Ovary (tissue), 9 donors: ENCODE measurements around the gene RIN3. TPM values are rescaled to one million over a fixed set of nuclear protein-coding genes. Genes with fewer than 3 reads are reported as not detected.

Source experiments
- DNase-seq, 5 donors: peaks; one replicate each; pipeline ENCODE4 v3.0.0-alpha.2; 2019 to 2020
- H3K27ac ChIP-seq, 2 donors: fragments of 200-600 bp; one replicate each; pipeline versions ENCODE4 v1.5.1 to v1.8.0; 2019 to 2022
- H3K27me3 ChIP-seq: fragments of 200-600 bp; one replicate; pipeline ENCODE4 v1.8.0; 2022
- H3K36me3 ChIP-seq: fragments of 200-600 bp; sonication (generic); one replicate; pipeline ENCODE4 v1.5.1; 2019
- H3K4me1 ChIP-seq: one replicate; pipeline ENCODE4 v1.8.1; 2013; ENCODE audit warnings: mild to moderate bottlenecking, moderate library complexity; ENCODE audit not compliant: insufficient read depth
- H3K4me3 ChIP-seq: fragments of 200-600 bp; sonication (generic); one replicate; pipeline ENCODE4 v1.5.1; 2017
- H3K9me3 ChIP-seq, 2 donors: fragments of 200-600 bp in 1 of 2; sonication (generic) in 1 of 2; one replicate each; pipeline versions ENCODE4 v1.5.1 to v1.8.1; 2013 to 2019; ENCODE audit warnings: mild to moderate bottlenecking in 1 of 2, moderate library complexity in 1 of 2
- CTCF ChIP-seq, 3 donors: fragments of 450-650 bp in 2 of 3; fragments of 200-600 bp in 1 of 3; IDR thresholded peaks; one replicate each; pipeline versions ENCODE4 v1.5.1 to v1.8.0; 2016 to 2022; ENCODE audit warnings: antibody characterized with exemption in 3 of 3, mild to moderate bottlenecking in 1 of 3
- EP300 ChIP-seq: sonication (generic); formaldehyde crosslinking; IDR thresholded peaks from one replicate; pipeline ENCODE4 v1.6.1; 2017; ENCODE audit warnings: antibody characterized with exemption
- POLR2A ChIP-seq: fragments of 450-650 bp; IDR thresholded peaks from one replicate; pipeline ENCODE4 v1.6.1; 2017; ENCODE audit warnings: antibody characterized with exemption, mild to moderate bottlenecking, moderate library complexity
- WGBS, 3 donors: extraction: QIAGEN DNeasy Blood & Tissue Kit in 1 of 3; methylation state at CpG; one replicate each; pipeline versions ENCODE4 v1.1.5 to v1.1.7; 2013 to 2017; 5-methylcytosine and 5-hydroxymethylcytosine counted together
- intact Hi-C, 4 donors: fragments of 100-400 bp; cut with DNase I; formaldehyde crosslinking; loops; one replicate each; pipeline versions ENCODE4 v1.11.0 to v1.15.1; 2022 to 2023
- polyA plus RNA-seq, 2 donors: library from polyadenylated mRNA; stranded (reverse); fragments of 200-250 nt in 1 of 2; fragments of 350-450 nt in 1 of 2; fragmentation: Illumina TruSeq in 1 of 2; extraction: RNeasy Lipid Tissue Mini Kit (QIAGEN cat#74804) in 1 of 2; gene quantifications; one replicate each; pipeline ENCODE4 v1.2.3, GENCODE V29; 2013 to 2014
- total RNA-seq, 7 donors: library from RNA; depleted of rRNA in 2 of 7; stranded (reverse); fragments of >200 nt in 2 of 7; fragmentation: NEBNext Ultra II Directional in 3 of 7; extraction: Animal tissue kit (Norgen Biotek cat#: 25700) in 3 of 7; gene quantifications; one replicate each; pipeline versions ENCODE4 v1.1.0 to v1.2.4, GENCODE V29; 2016 to 2023
- donor health status: DM: no; HTN: no; CAD: no; lungs with moderate emphysema.
- donor health status: DM: no; HTN: no; CAD: no.
- donor health status: Bipolar disorder and iron deficiency.
- donor health status: DM: yes; HTN: yes; CAD: no.
- donor health status: DM: no; HTN: no; CAD: no.
- donor health status: DM: yes; HTN: yes; CAD: no.

Gene RIN3
- total and polyA plus RNA-seq, 9 donors = 3.8 to 27.9 (median 13.9) TPM

GRCh38 chr14:92616178-92616577, 102.6 kb downstream of the RIN3 start:
- Histone ChIP-seq H3K4me1 (no peaks in the 10 kb centered on the region), H3K27me3 (no peaks in the 10 kb centered on the region), H3K9me3 (no peaks in the 10 kb centered on the region), H3K4me3 (no peak overlapping the region), H3K27ac (no peak overlapping the region), H3K36me3 (no peaks in the 10 kb centered on the region)
- WGBS, 3 donors = 95 to 97% (median 96%) methylated on average over 5 of the region's 5 CpGs
- no peak for DNase-seq
- intact Hi-C loops = no loop called here
- TF ChIP-seq POLR2A (no peak), CTCF (IDR thresholded peaks at IDR 0.05) (no peak), EP300 (no peak)

- intact Hi-C loops = no loop called here
Measured at GRCh38 chr14:92617581-92617980, 104.0 kb downstream of the RIN3 start.

GRCh38 chr14:92619671-92620456, 106.3 kb downstream of the RIN3 start:
- DNase-seq = no peak
- no peak overlapping the region for H3K4me3 ChIP-seq
- no peaks in the 10 kb centered on the region for H3K9me3 ChIP-seq
- H3K36me3 ChIP-seq = no peaks in the 10 kb centered on the region
- H3K4me1 ChIP-seq = no peaks in the 10 kb centered on the region
- WGBS, 3 donors = 57 to 72% (median 59%) methylated on average over 11 of the region's 11 CpGs
- H3K27me3 ChIP-seq = no peaks in the 10 kb centered on the region
- no peak overlapping the region for H3K27ac ChIP-seq
- TF ChIP-seq EP300 = no peak
- no peak for TF ChIP-seq CTCF (IDR thresholded peaks at IDR 0.05)
- no peak for TF ChIP-seq POLR2A
- intact Hi-C loops = no loop called here

More at GRCh38 chr14:92617581-92617980, 104.0 kb downstream of the RIN3 start:
- no peak overlapping the region for H3K4me3 ChIP-seq
- no peaks in the 10 kb centered on the region for H3K36me3 ChIP-seq
- H3K27me3 ChIP-seq = no peaks in the 10 kb centered on the region
- no peaks in the 10 kb centered on the region for H3K9me3 ChIP-seq
- H3K27ac ChIP-seq = no peak overlapping the region
- no peaks in the 10 kb centered on the region for H3K4me1 ChIP-seq
- DNase-seq = no peak
- TF ChIP-seq EP300 (no peak), CTCF (IDR thresholded peaks at IDR 0.05) (no peak), POLR2A (no peak)

- Histone ChIP-seq H3K9me3 (no peaks in the 10 kb centered on the region), H3K36me3 (no peaks in the 10 kb centered on the region), H3K4me1 (no peaks in the 10 kb centered on the region), H3K27me3 (no peaks in the 10 kb centered on the region), H3K27ac (no peak overlapping the region), H3K4me3 (no peak overlapping the region)
- WGBS, 3 donors = 97 to 99% (median 98%) methylated on average over 4 of the region's 4 CpGs
- DNase-seq = no peak
- TF ChIP-seq EP300 = no peak
- no peak for TF ChIP-seq POLR2A
- no peak for TF ChIP-seq CTCF (IDR thresholded peaks at IDR 0.05)
- intact Hi-C loops = no loop called here
Measured at GRCh38 chr14:92622311-92622710, 108.7 kb downstream of the RIN3 start.
